WERI-Rb-1 (cell line): ENCODE data around the gene DHX57.

Experiments used
- DNase-seq: peaks from one replicate; pipeline ENCODE4 v3.0.0-alpha.2; 2020
- H3K27ac ChIP-seq: fragments of 250-450 bp; sonication (Bioruptor Pico); 2 replicates; pipeline ENCODE4 v1.5.1; 2020; ENCODE audit warnings: mild to moderate bottlenecking, moderate library complexity
- H3K27me3 ChIP-seq: fragments of 250-450 bp; sonication (Bioruptor Pico); 2 replicates; pipeline ENCODE4 v1.5.1; 2021; ENCODE audit warnings: mild to moderate bottlenecking, low read depth, moderate library complexity; ENCODE audit not compliant: insufficient read depth, severe bottlenecking
- H3K36me3 ChIP-seq: fragments of 250-450 bp; sonication (Bioruptor Pico); 2 replicates; pipeline ENCODE4 v1.5.1; 2020; ENCODE audit warnings: mild to moderate bottlenecking, moderate library complexity
- H3K4me3 ChIP-seq: 2 replicates; pipeline ENCODE4 v1.5.1; 2011; ENCODE audit warnings: low read depth, mild to moderate bottlenecking, control low read depth, low read length
- H3K9me3 ChIP-seq: fragments of 250-450 bp; sonication (Bioruptor Pico); 2 replicates; pipeline ENCODE4 v1.5.1; 2021; ENCODE audit warnings: mild to moderate bottlenecking, moderate library complexity; ENCODE audit not compliant: severe bottlenecking
- TF ChIP-seq, protein P1 (sequence below): IDR thresholded peaks from 2 replicates; pipeline ENCODE4 v1.5.1; 2011; ENCODE audit warnings: low read depth, mild to moderate bottlenecking, control low read depth, inconsistent platforms, low read length

Gene DHX57

GRCh38 chr2:38875576-38876367 is at the start of gene DHX57, which contains the start of gene MORN2:
Gene DHX57 (minus strand): TSS chr2:38875934. CDS start chr2:38868405, 7,529 bp downstream.
Gene MORN2 (plus strand): TSS chr2:38875976.
- TF ChIP-seq, protein P1, sequence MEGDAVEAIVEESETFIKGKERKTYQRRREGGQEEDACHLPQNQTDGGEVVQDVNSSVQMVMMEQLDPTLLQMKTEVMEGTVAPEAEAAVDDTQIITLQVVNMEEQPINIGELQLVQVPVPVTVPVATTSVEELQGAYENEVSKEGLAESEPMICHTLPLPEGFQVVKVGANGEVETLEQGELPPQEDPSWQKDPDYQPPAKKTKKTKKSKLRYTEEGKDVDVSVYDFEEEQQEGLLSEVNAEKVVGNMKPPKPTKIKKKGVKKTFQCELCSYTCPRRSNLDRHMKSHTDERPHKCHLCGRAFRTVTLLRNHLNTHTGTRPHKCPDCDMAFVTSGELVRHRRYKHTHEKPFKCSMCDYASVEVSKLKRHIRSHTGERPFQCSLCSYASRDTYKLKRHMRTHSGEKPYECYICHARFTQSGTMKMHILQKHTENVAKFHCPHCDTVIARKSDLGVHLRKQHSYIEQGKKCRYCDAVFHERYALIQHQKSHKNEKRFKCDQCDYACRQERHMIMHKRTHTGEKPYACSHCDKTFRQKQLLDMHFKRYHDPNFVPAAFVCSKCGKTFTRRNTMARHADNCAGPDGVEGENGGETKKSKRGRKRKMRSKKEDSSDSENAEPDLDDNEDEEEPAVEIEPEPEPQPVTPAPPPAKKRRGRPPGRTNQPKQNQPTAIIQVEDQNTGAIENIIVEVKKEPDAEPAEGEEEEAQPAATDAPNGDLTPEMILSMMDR: no peak
- Histone ChIP-seq H3K27me3 (no peaks in the 10 kb centered on the region), H3K36me3 (no peaks in the 10 kb centered on the region), H3K4me3 (peak within 1 kb of the TSS; percentile 90), H3K9me3 (no peaks in the 10 kb centered on the region), H3K27ac (peak within 1 kb of the TSS; percentile 49)
- peak; percentile 93 for DNase-seq

DNA sequence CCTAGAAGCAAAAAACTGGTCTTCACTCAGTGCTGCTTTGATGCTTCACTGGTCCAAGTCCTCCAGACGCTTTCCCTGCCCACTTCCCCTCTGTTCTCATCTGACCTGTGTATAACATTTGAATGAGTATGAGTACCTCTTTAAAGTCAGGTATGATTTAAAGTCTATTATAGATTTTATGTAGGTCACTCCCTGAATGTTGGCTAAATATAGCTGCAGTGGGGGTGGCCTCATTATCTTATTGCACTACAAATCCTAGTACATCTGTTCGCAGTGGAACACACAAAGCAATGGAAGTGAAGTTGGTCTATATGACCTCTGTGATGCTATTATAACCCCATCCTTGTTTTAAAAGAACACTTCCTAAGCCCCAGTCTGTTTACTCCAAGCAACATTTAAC is 47.2 kb upstream of the DHX57 start:
- H3K27me3 ChIP-seq: no peaks in the 10 kb centered on the region
- no peak overlapping the region for H3K4me3 ChIP-seq
- DNase-seq: peak; percentile 42
- no peaks in the 10 kb centered on the region for H3K36me3 ChIP-seq
- TF ChIP-seq, protein P1: no peak
- H3K9me3 ChIP-seq: no peaks in the 10 kb centered on the region
- H3K27ac ChIP-seq: peak overlapping the region; percentile 76

GRCh38 chr2:38922389-38922788 is 46.7 kb upstream of the DHX57 start:
- Histone ChIP-seq H3K27ac (peak overlapping the region; percentile 76), H3K9me3 (no peaks in the 10 kb centered on the region), H3K27me3 (no peaks in the 10 kb centered on the region), H3K36me3 (no peaks in the 10 kb centered on the region), H3K4me3 (no peak overlapping the region)
- TF ChIP-seq, protein P1: no peak
- no peak for DNase-seq

DNA sequence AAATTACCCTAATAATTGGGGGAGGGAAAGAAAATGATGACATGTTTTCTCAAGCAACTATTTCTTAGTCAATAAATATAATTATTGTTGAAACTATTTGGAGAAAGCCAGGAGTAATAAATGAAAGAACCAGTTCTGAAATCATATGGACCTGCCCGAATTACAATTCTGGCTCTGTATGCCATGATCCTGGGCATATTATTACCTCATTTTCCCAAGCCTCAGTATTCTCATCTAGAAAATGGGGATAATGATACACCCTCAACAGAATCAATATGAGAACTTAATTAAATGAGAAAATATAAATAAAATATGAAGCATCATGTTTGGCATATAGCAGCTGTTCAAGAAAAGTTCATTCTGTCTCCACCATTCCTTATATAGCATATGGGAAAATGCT is 36.9 kb upstream of the DHX57 start:
- TF ChIP-seq, protein P1: no peak

GRCh38 chr2:38911191-38911590 is 35.5 kb upstream of the DHX57 start:
- Histone ChIP-seq H3K36me3 (no peaks in the 10 kb centered on the region), H3K27me3 (no peaks in the 10 kb centered on the region), H3K27ac (no peak overlapping the region), H3K4me3 (no peak overlapping the region), H3K9me3 (no peaks in the 10 kb centered on the region)
- TF ChIP-seq, protein P1: no peak
- no peak for DNase-seq

More for the DNA sequence above, 36.9 kb upstream of the DHX57 start:
- H3K27ac ChIP-seq: no peak overlapping the region
- no peaks in the 10 kb centered on the region for H3K9me3 ChIP-seq
- H3K36me3 ChIP-seq: no peaks in the 10 kb centered on the region
- H3K27me3 ChIP-seq: no peaks in the 10 kb centered on the region
- DNase-seq: no peak
- H3K4me3 ChIP-seq: no peak overlapping the region
